ENCODE measurements around the gene SCUBE3.

Gene SCUBE3

GRCh38 chr6:35273822-35274559, 60.2 kb downstream of the SCUBE3 start:
- Histone ChIP-seq H3K9me3 (ENCODE audit: insufficient read depth, low read length) (no peaks in the 10 kb centered on the region), H3K4me2 (ENCODE audit: low read depth, low read length, poor library complexity, severe bottlenecking) (no peak overlapping the region), H3K79me2 (ENCODE audit: insufficient read depth, low read length) (peaks cover 20% of the 10 kb centered on the region), H3K9ac (ENCODE audit: low read length) (no peak overlapping the region), H3K27ac (ENCODE audit: low read depth, low read length) (no peak overlapping the region), H3K36me3 (ENCODE audit: low read length) (no peaks in the 10 kb centered on the region), H4K20me1 (ENCODE audit: low read depth, low read length) (no peaks in the 10 kb centered on the region), H3K27me3 (ENCODE audit: low read length) (no peaks in the 10 kb centered on the region), H3K4me3 (ENCODE audit: insufficient read depth, low read length, poor library complexity, severe bottlenecking) (no peak overlapping the region), H3K9me2 (replicated peaks; ENCODE audit: insufficient read depth, low read length) (no peaks in the 10 kb centered on the region), H3F3A (ENCODE audit: insufficient read depth) (no peaks in the 10 kb centered on the region), H2AFZ (ENCODE audit: low read depth, low read length, severe bottlenecking) (no peak overlapping the region)
- TF ChIP-seq CTCF (IDR thresholded peaks at IDR 0.05; ENCODE audit: insufficient read depth, low read length, poor library complexity, severe bottlenecking) = no peak
- no peak for TF ChIP-seq EZH2phosphoT487 (conservative IDR thresholded peaks at IDR 0.05; ENCODE audit: low read length)

GRCh38 chr6:35275744-35276260, 62.0 kb downstream of the SCUBE3 start:
- no peak overlapping the region for H3K9ac ChIP-seq (ENCODE audit: low read length)
- no peaks in the 10 kb centered on the region for H4K20me1 ChIP-seq (ENCODE audit: low read depth, low read length)
- no peaks in the 10 kb centered on the region for H3K27me3 ChIP-seq (ENCODE audit: low read length)
- H3K27ac ChIP-seq (ENCODE audit: low read depth, low read length) = no peak overlapping the region
- no peak overlapping the region for H3K4me3 ChIP-seq (ENCODE audit: insufficient read depth, low read length, poor library complexity, severe bottlenecking)
- peaks cover 15% of the 10 kb centered on the region; the same call in 1 of the 2 replicates for H3K79me2 ChIP-seq (ENCODE audit: insufficient read depth, low read length)
- no peak overlapping the region for H2AFZ ChIP-seq (ENCODE audit: low read depth, low read length, severe bottlenecking)
- TF ChIP-seq CTCF (IDR thresholded peaks at IDR 0.05; ENCODE audit: insufficient read depth, low read length, poor library complexity, severe bottlenecking) (no peak), EZH2phosphoT487 (conservative IDR thresholded peaks at IDR 0.05; ENCODE audit: low read length) (no peak)
- H3F3A ChIP-seq (ENCODE audit: insufficient read depth) = no peaks in the 10 kb centered on the region
- no peaks in the 10 kb centered on the region for H3K9me2 ChIP-seq (replicated peaks; ENCODE audit: insufficient read depth, low read length)
- H3K4me2 ChIP-seq (ENCODE audit: low read depth, low read length, poor library complexity, severe bottlenecking) = no peak overlapping the region
- no peaks in the 10 kb centered on the region for H3K36me3 ChIP-seq (ENCODE audit: low read length)
- H3K9me3 ChIP-seq (ENCODE audit: insufficient read depth, low read length) = no peaks in the 10 kb centered on the region

GRCh38 chr6:35278708-35279107, 65.0 kb downstream of the SCUBE3 start:
- H4K20me1 ChIP-seq (ENCODE audit: low read depth, low read length) = no peaks in the 10 kb centered on the region
- H3K4me3 ChIP-seq (ENCODE audit: insufficient read depth, low read length, poor library complexity, severe bottlenecking) = no peak overlapping the region
- no peak overlapping the region for H3K27ac ChIP-seq (ENCODE audit: low read depth, low read length)
- H3K79me2 ChIP-seq (ENCODE audit: insufficient read depth, low read length) = no peaks in the 10 kb centered on the region
- no peaks in the 10 kb centered on the region for H3K27me3 ChIP-seq (ENCODE audit: low read length)
- no peak for TF ChIP-seq CTCF (IDR thresholded peaks at IDR 0.05; ENCODE audit: insufficient read depth, low read length, poor library complexity, severe bottlenecking)
- no peak for TF ChIP-seq EZH2phosphoT487 (conservative IDR thresholded peaks at IDR 0.05; ENCODE audit: low read length)
- H3F3A ChIP-seq (ENCODE audit: insufficient read depth) = no peaks in the 10 kb centered on the region
- H3K9ac ChIP-seq (ENCODE audit: low read length) = no peak overlapping the region
- H2AFZ ChIP-seq (ENCODE audit: low read depth, low read length, severe bottlenecking) = no peak overlapping the region
- H3K4me2 ChIP-seq (ENCODE audit: low read depth, low read length, poor library complexity, severe bottlenecking) = no peak overlapping the region
- H3K36me3 ChIP-seq (ENCODE audit: low read length) = peaks cover 10% of the 10 kb centered on the region; the same call in 1 of the 2 replicates
- no peaks in the 10 kb centered on the region for H3K9me3 ChIP-seq (ENCODE audit: insufficient read depth, low read length)
- H3K9me2 ChIP-seq (replicated peaks; ENCODE audit: insufficient read depth, low read length) = no peaks in the 10 kb centered on the region
